WTC11 (cell line): Measurements from ENCODE around the gene STK16. TPM values are rescaled to one million over a fixed set of nuclear protein-coding genes. Genes with fewer than 3 reads are reported as not detected.

Source experiments
- ATAC-seq: fragments of 200-7000 bp; cut with Tn5 transposase; 2 replicates; pipeline ENCODE4 v1.10.0; 2021; ENCODE audit warnings: mild to moderate bottlenecking, moderate library complexity
- CTCF ChIA-PET: fragments of 300-600 bp; sonication (Branson Sonifier 250); formaldehyde crosslinking; loops from one replicate; lab custom pipeline; 2021; ENCODE audit warnings: antibody characterized with exemption; lab: Charles Lee
- POLR2A ChIA-PET: fragments of 350-600 bp; sonication (Branson Sonifier 250); formaldehyde crosslinking; loops from one replicate; lab custom pipeline; 2021; ENCODE audit warnings: antibody characterized with exemption; lab: Charles Lee
- DNase-seq: peaks from one replicate; pipeline ENCODE4 v3.0.0; 2021; ENCODE audit warnings: low spot score
- H3K27ac Mint-ChIP-seq: 2 replicates; pipeline ENCODE4 v1.8.0; 2021; ENCODE audit warnings: mixed read lengths
- H3K27me3 Mint-ChIP-seq: 2 replicates; pipeline ENCODE4 v1.8.0; 2021; ENCODE audit warnings: low read depth, mild to moderate bottlenecking, moderate library complexity, mixed read lengths
- H3K36me3 Mint-ChIP-seq: 2 replicates; pipeline ENCODE4 v1.8.0; 2021; ENCODE audit warnings: mixed read lengths
- H3K4me1 Mint-ChIP-seq: 2 replicates; pipeline ENCODE4 v1.8.0; 2022; ENCODE audit warnings: mixed read lengths
- H3K4me3 Mint-ChIP-seq: 2 replicates; pipeline ENCODE4 v1.8.0; 2021; ENCODE audit warnings: mild to moderate bottlenecking, moderate library complexity, mixed read lengths
- H3K9me3 Mint-ChIP-seq: 2 replicates; pipeline ENCODE4 v1.8.0; 2021; ENCODE audit warnings: mixed read lengths
- GTF2I ChIP-seq: fragments of 250-450 bp; sonication (Bioruptor Pico); conservative IDR thresholded peaks from 2 replicates; pipeline ENCODE4 v1.4.0; 2021; ENCODE audit warnings: mild to moderate bottlenecking
- OVOL2 ChIP-seq: fragments of 250-450 bp; sonication (Bioruptor Pico); IDR thresholded peaks from 2 replicates; pipeline ENCODE4 v1.9.0; 2021; ENCODE audit warnings: mild to moderate bottlenecking, borderline replicate concordance
- ZNF317 ChIP-seq: sonication (generic); formaldehyde crosslinking; IDR thresholded peaks from 2 replicates; pipeline ENCODE4 v1.8.1; 2023; ENCODE audit warnings: low read depth, mild to moderate bottlenecking, moderate library complexity, missing genetic modification reagents, borderline replicate concordance
- total RNA-seq: library from RNA; stranded (reverse); gene quantifications from 3 replicates; pipeline ENCODE4 v1.2.3, GENCODE V29; 2021
- TF ChIP-seq, protein P1 (sequence below): sonication (generic); formaldehyde crosslinking; IDR thresholded peaks from 2 replicates; pipeline ENCODE4 v1.8.0; 2023; ENCODE audit warnings: mild to moderate bottlenecking, missing genetic modification reagents
- TF ChIP-seq, protein P2 (sequence below): sonication (generic); formaldehyde crosslinking; IDR thresholded peaks from 2 replicates; pipeline ENCODE4 v1.8.1; 2023; ENCODE audit warnings: mild to moderate bottlenecking, moderate library complexity, missing genetic modification reagents
- TF ChIP-seq, protein P3 (sequence below): sonication (generic); formaldehyde crosslinking; IDR thresholded peaks from 2 replicates; pipeline ENCODE4 v1.8.1; 2023; ENCODE audit warnings: mild to moderate bottlenecking, missing genetic modification reagents, moderate library complexity
- TF ChIP-seq, protein P4 (sequence below): sonication (generic); formaldehyde crosslinking; IDR thresholded peaks from 2 replicates; pipeline ENCODE4 v1.8.0; 2023; ENCODE audit warnings: missing genetic modification reagents, mild to moderate bottlenecking, borderline replicate concordance
- TF ChIP-seq, protein P5 (sequence below): sonication (generic); formaldehyde crosslinking; IDR thresholded peaks from 2 replicates; pipeline ENCODE4 v1.8.0; 2022; ENCODE audit warnings: mild to moderate bottlenecking, missing genetic modification reagents
- TF ChIP-seq, protein P6 (sequence below): sonication (generic); formaldehyde crosslinking; IDR thresholded peaks from 2 replicates; pipeline ENCODE4 v1.8.1; 2023; ENCODE audit warnings: mild to moderate bottlenecking, missing genetic modification reagents
- TF ChIP-seq, protein P7 (sequence below): sonication (generic); formaldehyde crosslinking; IDR thresholded peaks from 2 replicates; pipeline ENCODE4 v1.8.0; 2022; ENCODE audit warnings: missing genetic modification reagents
- TF ChIP-seq, protein P8 (sequence below): fragments of 250-450 bp; sonication (Bioruptor Pico); IDR thresholded peaks from 2 replicates; pipeline ENCODE4 v1.9.0; 2021; ENCODE audit warnings: moderate library complexity, mild to moderate bottlenecking, inconsistent platforms, borderline replicate concordance

The STK16 gene
- total RNA-seq, 1 experiment from 2014 or later, result 27.5 TPM

DNA sequence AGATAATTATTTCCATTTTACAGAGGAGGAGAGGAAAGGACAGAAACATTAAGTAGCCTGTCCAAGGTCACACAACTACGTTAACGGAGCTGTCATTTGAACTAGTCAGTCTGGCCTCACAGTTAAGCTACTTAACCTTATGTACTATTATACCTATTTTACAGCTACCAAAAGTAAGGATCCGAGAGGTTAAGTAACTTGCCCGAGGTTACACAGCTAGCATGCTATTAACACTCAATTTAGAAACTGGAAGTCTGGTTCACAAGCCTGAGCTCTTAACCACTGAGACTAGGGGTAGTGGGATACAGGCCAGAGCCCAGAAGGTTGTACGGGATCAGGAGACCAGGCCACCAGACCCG lies 511 bp upstream of the STK16 start (continued):
- TF ChIP-seq, protein P1, sequence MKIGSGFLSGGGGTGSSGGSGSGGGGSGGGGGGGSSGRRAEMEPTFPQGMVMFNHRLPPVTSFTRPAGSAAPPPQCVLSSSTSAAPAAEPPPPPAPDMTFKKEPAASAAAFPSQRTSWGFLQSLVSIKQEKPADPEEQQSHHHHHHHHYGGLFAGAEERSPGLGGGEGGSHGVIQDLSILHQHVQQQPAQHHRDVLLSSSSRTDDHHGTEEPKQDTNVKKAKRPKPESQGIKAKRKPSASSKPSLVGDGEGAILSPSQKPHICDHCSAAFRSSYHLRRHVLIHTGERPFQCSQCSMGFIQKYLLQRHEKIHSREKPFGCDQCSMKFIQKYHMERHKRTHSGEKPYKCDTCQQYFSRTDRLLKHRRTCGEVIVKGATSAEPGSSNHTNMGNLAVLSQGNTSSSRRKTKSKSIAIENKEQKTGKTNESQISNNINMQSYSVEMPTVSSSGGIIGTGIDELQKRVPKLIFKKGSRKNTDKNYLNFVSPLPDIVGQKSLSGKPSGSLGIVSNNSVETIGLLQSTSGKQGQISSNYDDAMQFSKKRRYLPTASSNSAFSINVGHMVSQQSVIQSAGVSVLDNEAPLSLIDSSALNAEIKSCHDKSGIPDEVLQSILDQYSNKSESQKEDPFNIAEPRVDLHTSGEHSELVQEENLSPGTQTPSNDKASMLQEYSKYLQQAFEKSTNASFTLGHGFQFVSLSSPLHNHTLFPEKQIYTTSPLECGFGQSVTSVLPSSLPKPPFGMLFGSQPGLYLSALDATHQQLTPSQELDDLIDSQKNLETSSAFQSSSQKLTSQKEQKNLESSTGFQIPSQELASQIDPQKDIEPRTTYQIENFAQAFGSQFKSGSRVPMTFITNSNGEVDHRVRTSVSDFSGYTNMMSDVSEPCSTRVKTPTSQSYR (CRISPR knock-in tag), result no peak
- TF ChIP-seq, protein P2, sequence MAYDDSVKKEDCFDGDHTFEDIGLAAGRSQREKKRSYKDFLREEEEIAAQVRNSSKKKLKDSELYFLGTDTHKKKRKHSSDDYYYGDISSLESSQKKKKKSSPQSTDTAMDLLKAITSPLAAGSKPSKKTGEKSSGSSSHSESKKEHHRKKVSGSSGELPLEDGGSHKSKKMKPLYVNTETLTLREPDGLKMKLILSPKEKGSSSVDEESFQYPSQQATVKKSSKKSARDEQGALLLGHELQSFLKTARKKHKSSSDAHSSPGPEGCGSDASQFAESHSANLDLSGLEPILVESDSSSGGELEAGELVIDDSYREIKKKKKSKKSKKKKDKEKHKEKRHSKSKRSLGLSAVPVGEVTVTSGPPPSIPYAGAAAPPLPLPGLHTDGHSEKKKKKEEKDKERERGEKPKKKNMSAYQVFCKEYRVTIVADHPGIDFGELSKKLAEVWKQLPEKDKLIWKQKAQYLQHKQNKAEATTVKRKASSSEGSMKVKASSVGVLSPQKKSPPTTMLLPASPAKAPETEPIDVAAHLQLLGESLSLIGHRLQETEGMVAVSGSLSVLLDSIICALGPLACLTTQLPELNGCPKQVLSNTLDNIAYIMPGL (CRISPR knock-in tag), result no peak
- TF ChIP-seq ZNF317 (CRISPR knock-in tag), result no peak

DNA sequence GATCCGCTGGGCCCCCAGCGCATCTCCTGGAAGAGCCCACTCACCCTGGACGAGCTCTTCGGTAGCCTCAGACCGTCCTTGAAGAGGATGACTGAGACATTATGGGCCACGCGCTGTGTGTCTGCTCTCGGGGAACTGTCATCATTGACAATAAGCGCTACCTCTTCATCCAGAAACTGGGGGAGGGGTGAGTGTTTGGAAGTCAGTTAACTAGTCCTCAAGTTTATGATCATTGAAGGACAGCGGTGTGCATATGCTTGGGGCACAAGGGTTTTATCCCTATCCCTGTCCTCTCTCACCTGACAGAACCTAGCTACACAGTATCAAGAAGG lies 586 bp downstream of the STK16 start:
- Mint-ChIP-seq H3K27me3 (no peaks in the 10 kb centered on the region), H3K27ac (peak overlapping the region; percentile 96), H3K36me3 (peaks cover 13% of the 10 kb centered on the region; the same call in 1 of the 2 replicates), H3K4me3 (peak overlapping the region; percentile 93), H3K4me1 (peaks cover 22% of the 10 kb centered on the region), H3K9me3 (no peaks in the 10 kb centered on the region)
- ChIA-PET POLR2A (interaction anchor here (1.1 to 1.8 kb wide), 6 partner anchors 8 to 142 kb away, joined by 5 to 14 read pairs (median 6); partner anchors contain the start of genes ABCB6, ANKZF1, ATG9A and DNPEP), CTCF (interaction anchor here (0.9 to 1.7 kb wide), 8 partner anchors 32 to 188 kb away, joined by 3 to 20 read pairs (median 4); partner anchors contain the start of gene DNAJB2)
- no peak for TF ChIP-seq OVOL2 (CRISPR knock-in tag)
- TF ChIP-seq, protein P1 (CRISPR knock-in tag), result no peak
- TF ChIP-seq, protein P3, sequence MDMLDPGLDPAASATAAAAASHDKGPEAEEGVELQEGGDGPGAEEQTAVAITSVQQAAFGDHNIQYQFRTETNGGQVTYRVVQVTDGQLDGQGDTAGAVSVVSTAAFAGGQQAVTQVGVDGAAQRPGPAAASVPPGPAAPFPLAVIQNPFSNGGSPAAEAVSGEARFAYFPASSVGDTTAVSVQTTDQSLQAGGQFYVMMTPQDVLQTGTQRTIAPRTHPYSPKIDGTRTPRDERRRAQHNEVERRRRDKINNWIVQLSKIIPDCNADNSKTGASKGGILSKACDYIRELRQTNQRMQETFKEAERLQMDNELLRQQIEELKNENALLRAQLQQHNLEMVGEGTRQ (CRISPR knock-in tag), result no peak
- TF ChIP-seq, protein P4, sequence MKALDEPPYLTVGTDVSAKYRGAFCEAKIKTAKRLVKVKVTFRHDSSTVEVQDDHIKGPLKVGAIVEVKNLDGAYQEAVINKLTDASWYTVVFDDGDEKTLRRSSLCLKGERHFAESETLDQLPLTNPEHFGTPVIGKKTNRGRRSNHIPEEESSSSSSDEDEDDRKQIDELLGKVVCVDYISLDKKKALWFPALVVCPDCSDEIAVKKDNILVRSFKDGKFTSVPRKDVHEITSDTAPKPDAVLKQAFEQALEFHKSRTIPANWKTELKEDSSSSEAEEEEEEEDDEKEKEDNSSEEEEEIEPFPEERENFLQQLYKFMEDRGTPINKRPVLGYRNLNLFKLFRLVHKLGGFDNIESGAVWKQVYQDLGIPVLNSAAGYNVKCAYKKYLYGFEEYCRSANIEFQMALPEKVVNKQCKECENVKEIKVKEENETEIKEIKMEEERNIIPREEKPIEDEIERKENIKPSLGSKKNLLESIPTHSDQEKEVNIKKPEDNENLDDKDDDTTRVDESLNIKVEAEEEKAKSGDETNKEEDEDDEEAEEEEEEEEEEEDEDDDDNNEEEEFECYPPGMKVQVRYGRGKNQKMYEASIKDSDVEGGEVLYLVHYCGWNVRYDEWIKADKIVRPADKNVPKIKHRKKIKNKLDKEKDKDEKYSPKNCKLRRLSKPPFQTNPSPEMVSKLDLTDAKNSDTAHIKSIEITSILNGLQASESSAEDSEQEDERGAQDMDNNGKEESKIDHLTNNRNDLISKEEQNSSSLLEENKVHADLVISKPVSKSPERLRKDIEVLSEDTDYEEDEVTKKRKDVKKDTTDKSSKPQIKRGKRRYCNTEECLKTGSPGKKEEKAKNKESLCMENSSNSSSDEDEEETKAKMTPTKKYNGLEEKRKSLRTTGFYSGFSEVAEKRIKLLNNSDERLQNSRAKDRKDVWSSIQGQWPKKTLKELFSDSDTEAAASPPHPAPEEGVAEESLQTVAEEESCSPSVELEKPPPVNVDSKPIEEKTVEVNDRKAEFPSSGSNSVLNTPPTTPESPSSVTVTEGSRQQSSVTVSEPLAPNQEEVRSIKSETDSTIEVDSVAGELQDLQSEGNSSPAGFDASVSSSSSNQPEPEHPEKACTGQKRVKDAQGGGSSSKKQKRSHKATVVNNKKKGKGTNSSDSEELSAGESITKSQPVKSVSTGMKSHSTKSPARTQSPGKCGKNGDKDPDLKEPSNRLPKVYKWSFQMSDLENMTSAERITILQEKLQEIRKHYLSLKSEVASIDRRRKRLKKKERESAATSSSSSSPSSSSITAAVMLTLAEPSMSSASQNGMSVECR (CRISPR knock-in tag), result no peak
- TF ChIP-seq, protein P5, sequence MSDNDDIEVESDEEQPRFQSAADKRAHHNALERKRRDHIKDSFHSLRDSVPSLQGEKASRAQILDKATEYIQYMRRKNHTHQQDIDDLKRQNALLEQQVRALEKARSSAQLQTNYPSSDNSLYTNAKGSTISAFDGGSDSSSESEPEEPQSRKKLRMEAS, result no peak
- ATAC-seq (no peak), DNase-seq (no peak)

DNA sequence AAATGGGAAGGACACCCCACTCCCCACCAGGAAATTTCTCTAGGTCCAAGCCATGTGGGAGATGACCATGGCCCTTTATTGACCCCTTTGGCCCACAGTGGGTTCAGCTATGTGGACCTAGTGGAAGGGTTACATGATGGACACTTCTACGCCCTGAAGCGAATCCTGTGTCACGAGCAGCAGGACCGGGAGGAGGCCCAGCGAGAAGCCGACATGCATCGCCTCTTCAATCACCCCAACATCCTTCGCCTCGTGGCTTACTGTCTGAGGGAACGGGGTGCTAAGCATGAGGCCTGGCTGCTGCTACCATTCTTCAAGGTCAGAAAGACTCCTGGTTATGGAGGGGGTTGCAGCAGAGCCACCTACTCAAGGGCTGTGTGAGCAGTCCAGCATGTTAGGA lies 1.3 kb downstream of the STK16 start:
- H3K4me3 Mint-ChIP-seq, result peak overlapping the region; percentile 93
- ATAC-seq, result no peak
- H3K9me3 Mint-ChIP-seq, result no peaks in the 10 kb centered on the region
- ChIA-PET CTCF (interaction anchor here (0.9 to 1.7 kb wide), 2 partner anchors 31 to 75 kb away, joined by 3 to 4 read pairs; no protein-coding TSS in a partner anchor), POLR2A (no interaction called here)
- peaks cover 4% of the 10 kb centered on the region for H3K27me3 Mint-ChIP-seq
- H3K27ac Mint-ChIP-seq, result no peak overlapping the region; the same call in 1 of the 2 replicates
- peaks cover 16% of the 10 kb centered on the region; the same call in 1 of the 2 replicates for H3K36me3 Mint-ChIP-seq
- H3K4me1 Mint-ChIP-seq, result peaks cover 22% of the 10 kb centered on the region
- DNase-seq, result no peak
- TF ChIP-seq, protein P6, sequence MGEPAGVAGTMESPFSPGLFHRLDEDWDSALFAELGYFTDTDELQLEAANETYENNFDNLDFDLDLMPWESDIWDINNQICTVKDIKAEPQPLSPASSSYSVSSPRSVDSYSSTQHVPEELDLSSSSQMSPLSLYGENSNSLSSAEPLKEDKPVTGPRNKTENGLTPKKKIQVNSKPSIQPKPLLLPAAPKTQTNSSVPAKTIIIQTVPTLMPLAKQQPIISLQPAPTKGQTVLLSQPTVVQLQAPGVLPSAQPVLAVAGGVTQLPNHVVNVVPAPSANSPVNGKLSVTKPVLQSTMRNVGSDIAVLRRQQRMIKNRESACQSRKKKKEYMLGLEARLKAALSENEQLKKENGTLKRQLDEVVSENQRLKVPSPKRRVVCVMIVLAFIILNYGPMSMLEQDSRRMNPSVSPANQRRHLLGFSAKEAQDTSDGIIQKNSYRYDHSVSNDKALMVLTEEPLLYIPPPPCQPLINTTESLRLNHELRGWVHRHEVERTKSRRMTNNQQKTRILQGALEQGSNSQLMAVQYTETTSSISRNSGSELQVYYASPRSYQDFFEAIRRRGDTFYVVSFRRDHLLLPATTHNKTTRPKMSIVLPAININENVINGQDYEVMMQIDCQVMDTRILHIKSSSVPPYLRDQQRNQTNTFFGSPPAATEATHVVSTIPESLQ, result no peak
- TF ChIP-seq GTF2I (CRISPR knock-in tag), result no peak
- TF ChIP-seq, protein P7, sequence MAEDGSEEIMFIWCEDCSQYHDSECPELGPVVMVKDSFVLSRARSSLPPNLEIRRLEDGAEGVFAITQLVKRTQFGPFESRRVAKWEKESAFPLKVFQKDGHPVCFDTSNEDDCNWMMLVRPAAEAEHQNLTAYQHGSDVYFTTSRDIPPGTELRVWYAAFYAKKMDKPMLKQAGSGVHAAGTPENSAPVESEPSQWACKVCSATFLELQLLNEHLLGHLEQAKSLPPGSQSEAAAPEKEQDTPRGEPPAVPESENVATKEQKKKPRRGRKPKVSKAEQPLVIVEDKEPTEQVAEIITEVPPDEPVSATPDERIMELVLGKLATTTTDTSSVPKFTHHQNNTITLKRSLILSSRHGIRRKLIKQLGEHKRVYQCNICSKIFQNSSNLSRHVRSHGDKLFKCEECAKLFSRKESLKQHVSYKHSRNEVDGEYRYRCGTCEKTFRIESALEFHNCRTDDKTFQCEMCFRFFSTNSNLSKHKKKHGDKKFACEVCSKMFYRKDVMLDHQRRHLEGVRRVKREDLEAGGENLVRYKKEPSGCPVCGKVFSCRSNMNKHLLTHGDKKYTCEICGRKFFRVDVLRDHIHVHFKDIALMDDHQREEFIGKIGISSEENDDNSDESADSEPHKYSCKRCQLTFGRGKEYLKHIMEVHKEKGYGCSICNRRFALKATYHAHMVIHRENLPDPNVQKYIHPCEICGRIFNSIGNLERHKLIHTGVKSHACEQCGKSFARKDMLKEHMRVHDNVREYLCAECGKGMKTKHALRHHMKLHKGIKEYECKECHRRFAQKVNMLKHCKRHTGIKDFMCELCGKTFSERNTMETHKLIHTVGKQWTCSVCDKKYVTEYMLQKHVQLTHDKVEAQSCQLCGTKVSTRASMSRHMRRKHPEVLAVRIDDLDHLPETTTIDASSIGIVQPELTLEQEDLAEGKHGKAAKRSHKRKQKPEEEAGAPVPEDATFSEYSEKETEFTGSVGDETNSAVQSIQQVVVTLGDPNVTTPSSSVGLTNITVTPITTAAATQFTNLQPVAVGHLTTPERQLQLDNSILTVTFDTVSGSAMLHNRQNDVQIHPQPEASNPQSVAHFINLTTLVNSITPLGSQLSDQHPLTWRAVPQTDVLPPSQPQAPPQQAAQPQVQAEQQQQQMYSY, result no peak
- TF ChIP-seq, protein P8, sequence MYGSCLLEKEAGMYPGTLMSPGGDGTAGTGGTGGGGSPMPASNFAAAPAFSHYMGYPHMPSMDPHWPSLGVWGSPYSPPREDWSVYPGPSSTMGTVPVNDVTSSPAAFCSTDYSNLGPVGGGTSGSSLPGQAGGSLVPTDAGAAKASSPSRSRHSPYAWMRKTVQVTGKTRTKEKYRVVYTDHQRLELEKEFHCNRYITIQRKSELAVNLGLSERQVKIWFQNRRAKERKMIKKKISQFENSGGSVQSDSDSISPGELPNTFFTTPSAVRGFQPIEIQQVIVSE (CRISPR knock-in tag), result no peak
